HG03558 (cell line): ENCODE measurements around the gene NSMCE1.

Source experiments
- ATAC-seq: cut with Tn5 transposase; IDR thresholded peaks from one replicate; pipeline ENCODE4 v1.9.1; 2021; ENCODE audit warnings: moderate number of reproducible peaks; ENCODE audit not compliant: unreplicated experiment; ENCODE audit errors: extremely low read depth

NSMCE1 gene

GRCh38 chr16:27268376-27269299 lies at the start of gene NSMCE1:
TSS of gene NSMCE1 (minus strand) at chr16:27268772. CDS start at chr16:27257570, 11,202 bp downstream.
- peak; percentile 67 for ATAC-seq

GRCh38 chr16:27317738-27318391 lies 49.3 kb upstream of the NSMCE1 start:
- ATAC-seq, result no peak

- no peak for ATAC-seq
These were observed 48.7 kb upstream of the NSMCE1 start for GRCh38 chr16:27317320-27317719.

- no peak for ATAC-seq
These were observed 47.6 kb upstream of the NSMCE1 start for GRCh38 chr16:27316038-27316680.

GRCh38 chr16:27315333-27316037 lies 46.9 kb upstream of the NSMCE1 start:
- ATAC-seq, result no peak

- no peak for ATAC-seq
These were observed 46.4 kb upstream of the NSMCE1 start for GRCh38 chr16:27314986-27315332.

- no peak for ATAC-seq
These were observed 45.7 kb upstream of the NSMCE1 start for GRCh38 chr16:27314161-27314723.

GRCh38 chr16:27313422-27314160 lies 45.0 kb upstream of the NSMCE1 start, which contains the start of gene IL4R:
TSS of gene IL4R (plus strand) at chr16:27313974. CDS start at chr16:27340204, 26,230 bp downstream.
- ATAC-seq, result no peak

GRCh38 chr16:27312580-27313421 lies 44.2 kb upstream of the NSMCE1 start:
- ATAC-seq, result no peak

- no peak for ATAC-seq
These were observed 43.3 kb upstream of the NSMCE1 start for GRCh38 chr16:27311897-27312303.

GRCh38 chr16:27311448-27311830 lies 42.9 kb upstream of the NSMCE1 start:
- ATAC-seq, result no peak

GRCh38 chr16:27310576-27311447 lies 42.2 kb upstream of the NSMCE1 start:
- ATAC-seq, result no peak

- ATAC-seq, result no peak
These were observed 40.2 kb upstream of the NSMCE1 start for GRCh38 chr16:27308792-27309191.

- ATAC-seq, result no peak
These were observed 37.4 kb upstream of the NSMCE1 start for GRCh38 chr16:27305839-27306442.

- no peak for ATAC-seq
These were observed 36.5 kb upstream of the NSMCE1 start for GRCh38 chr16:27304881-27305745.

- ATAC-seq, result no peak
These were observed 35.5 kb upstream of the NSMCE1 start for GRCh38 chr16:27304102-27304501.
